HEK293 (cell line): ENCODE measurements around the gene TRAF7.
"Not testable (repeated sequence)": the region's sequence is repeated elsewhere in the genome, so short reads cannot be mapped to it uniquely, and the experiment has no call there.

ENCODE experiments used
- BCL11A ChIP-seq: fragments of 450-650 bp; formaldehyde crosslinking; IDR thresholded peaks from 2 replicates; pipeline ENCODE4 v1.5.1; 2016; ENCODE audit warnings: low read depth, missing biosample characterization, missing genetic modification characterization
- CTCF ChIP-seq: fragments of 450-650 bp; formaldehyde crosslinking; IDR thresholded peaks from 2 replicates; pipeline ENCODE4 v1.5.1; 2016; ENCODE audit warnings: missing biosample characterization, missing genetic modification characterization
- EGR2 ChIP-seq: fragments of 450-650 bp; formaldehyde crosslinking; IDR thresholded peaks from 2 replicates; pipeline ENCODE4 v1.5.1; 2016; ENCODE audit warnings: low read depth, missing biosample characterization, missing genetic modification characterization
- GLI4 ChIP-seq: fragments of 450-650 bp; formaldehyde crosslinking; IDR thresholded peaks from 2 replicates; pipeline ENCODE4 v1.5.1; 2016; ENCODE audit warnings: missing biosample characterization, missing genetic modification characterization
- HIC1 ChIP-seq: fragments of 450-650 bp; formaldehyde crosslinking; IDR thresholded peaks from 2 replicates; pipeline ENCODE4 v1.5.1; 2016; ENCODE audit warnings: missing biosample characterization, missing genetic modification characterization
- HOXC10 ChIP-seq: sonication (generic); formaldehyde crosslinking; IDR thresholded peaks from 2 replicates; pipeline ENCODE4 v1.8.1; 2023; ENCODE audit warnings: mild to moderate bottlenecking, missing genetic modification reagents
- MZF1 ChIP-seq: fragments of 450-650 bp; formaldehyde crosslinking; IDR thresholded peaks from 2 replicates; pipeline ENCODE4 v1.5.1; 2017; ENCODE audit warnings: missing biosample characterization, missing genetic modification characterization, borderline replicate concordance
- RBAK ChIP-seq: fragments of 450-650 bp; formaldehyde crosslinking; IDR thresholded peaks from 2 replicates; pipeline ENCODE4 v1.5.1; 2016; ENCODE audit warnings: missing biosample characterization, missing genetic modification characterization
- ZFHX2 ChIP-seq: fragments of 450-650 bp; formaldehyde crosslinking; conservative IDR thresholded peaks from 2 replicates; pipeline ENCODE4 v1.5.1; 2016; ENCODE audit warnings: missing biosample characterization, missing genetic modification characterization
- ZNF311 ChIP-seq: fragments of 450-650 bp; formaldehyde crosslinking; IDR thresholded peaks from 2 replicates; pipeline ENCODE4 v1.5.1; 2017; ENCODE audit warnings: missing biosample characterization, missing genetic modification characterization, borderline replicate concordance
- ZNF362 ChIP-seq: fragments of 450-650 bp; formaldehyde crosslinking; IDR thresholded peaks from 2 replicates; pipeline ENCODE4 v1.5.1; 2016; ENCODE audit warnings: missing biosample characterization, missing genetic modification characterization
- ZNF623 ChIP-seq: fragments of 450-650 bp; formaldehyde crosslinking; IDR thresholded peaks from 2 replicates; pipeline ENCODE4 v1.5.1; 2016; ENCODE audit warnings: missing biosample characterization, missing genetic modification characterization

GRCh38 chr16:2133797-2134196, 21.8 kb upstream of the TRAF7 start:
- TF ChIP-seq ZFHX2 (tag by site-specific recombination); EGR2; CTCF (tag by site-specific recombination); BCL11A (tag by site-specific recombination); GLI4 (tag by site-specific recombination); HIC1 (tag by site-specific recombination); ZNF623 (tag by site-specific recombination); ZNF362 (tag by site-specific recombination); ZNF311 (tag by site-specific recombination); RBAK (tag by site-specific recombination); HOXC10 (CRISPR knock-in tag); MZF1 (tag by site-specific recombination): not testable (repeated sequence)
